Fibroblast of villous mesenchyme (primary cell): Measurements from ENCODE around the gene ABCC1. TPM values are rescaled to one million over a fixed set of nuclear protein-coding genes. Genes with fewer than 3 reads are reported as not detected.
A peak's percentile ranks its signal among the peaks of the same experiment; 100 is the strongest.

Experiments
- DNase-seq: peaks from one replicate; pipeline ENCODE4 v3.0.0-alpha.2; 2010; ENCODE audit warnings: low read depth
- H3K4me3 ChIP-seq: 2 replicates; pipeline ENCODE4 v1.5.1; 2011; ENCODE audit warnings: low read depth, mild to moderate bottlenecking, low read length
- total RNA-seq: library from RNA; depleted of rRNA; stranded (reverse); fragments of >200 nt; gene quantifications from 2 replicates; pipeline ENCODE4 v1.2.3, GENCODE V29; 2012
- TF ChIP-seq, protein P1 (sequence below): IDR thresholded peaks from 2 replicates; pipeline ENCODE4 v1.5.1; 2012; ENCODE audit warnings: low read depth, mild to moderate bottlenecking, low read length; ENCODE audit not compliant: insufficient read depth

ABCC1 gene
- total RNA-seq, 1 donor, result 34.1 TPM

DNA sequence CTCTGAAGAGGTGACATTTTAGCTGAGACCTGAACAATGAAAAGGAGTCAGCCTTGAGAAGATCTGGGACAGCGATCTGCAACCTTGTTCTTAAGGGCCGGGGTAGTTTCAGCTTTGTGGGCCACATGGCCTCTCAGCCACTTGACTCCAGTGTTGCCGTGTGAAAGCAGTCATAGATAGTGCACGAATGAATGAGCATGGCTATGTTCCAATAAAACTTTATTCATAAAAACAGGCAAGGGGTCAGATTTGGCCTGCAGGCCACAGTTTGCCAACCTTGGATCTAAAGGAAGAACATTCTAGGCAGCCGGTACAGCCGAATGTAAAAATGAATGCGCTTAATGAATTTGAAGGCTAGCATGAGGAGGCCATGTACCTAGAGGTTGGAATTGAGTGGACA lies 190.4 kb downstream of the ABCC1 start:
- TF ChIP-seq, protein P1, sequence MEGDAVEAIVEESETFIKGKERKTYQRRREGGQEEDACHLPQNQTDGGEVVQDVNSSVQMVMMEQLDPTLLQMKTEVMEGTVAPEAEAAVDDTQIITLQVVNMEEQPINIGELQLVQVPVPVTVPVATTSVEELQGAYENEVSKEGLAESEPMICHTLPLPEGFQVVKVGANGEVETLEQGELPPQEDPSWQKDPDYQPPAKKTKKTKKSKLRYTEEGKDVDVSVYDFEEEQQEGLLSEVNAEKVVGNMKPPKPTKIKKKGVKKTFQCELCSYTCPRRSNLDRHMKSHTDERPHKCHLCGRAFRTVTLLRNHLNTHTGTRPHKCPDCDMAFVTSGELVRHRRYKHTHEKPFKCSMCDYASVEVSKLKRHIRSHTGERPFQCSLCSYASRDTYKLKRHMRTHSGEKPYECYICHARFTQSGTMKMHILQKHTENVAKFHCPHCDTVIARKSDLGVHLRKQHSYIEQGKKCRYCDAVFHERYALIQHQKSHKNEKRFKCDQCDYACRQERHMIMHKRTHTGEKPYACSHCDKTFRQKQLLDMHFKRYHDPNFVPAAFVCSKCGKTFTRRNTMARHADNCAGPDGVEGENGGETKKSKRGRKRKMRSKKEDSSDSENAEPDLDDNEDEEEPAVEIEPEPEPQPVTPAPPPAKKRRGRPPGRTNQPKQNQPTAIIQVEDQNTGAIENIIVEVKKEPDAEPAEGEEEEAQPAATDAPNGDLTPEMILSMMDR, result no peak
- no peak overlapping the region for H3K4me3 ChIP-seq
- DNase-seq, result no peak

DNA sequence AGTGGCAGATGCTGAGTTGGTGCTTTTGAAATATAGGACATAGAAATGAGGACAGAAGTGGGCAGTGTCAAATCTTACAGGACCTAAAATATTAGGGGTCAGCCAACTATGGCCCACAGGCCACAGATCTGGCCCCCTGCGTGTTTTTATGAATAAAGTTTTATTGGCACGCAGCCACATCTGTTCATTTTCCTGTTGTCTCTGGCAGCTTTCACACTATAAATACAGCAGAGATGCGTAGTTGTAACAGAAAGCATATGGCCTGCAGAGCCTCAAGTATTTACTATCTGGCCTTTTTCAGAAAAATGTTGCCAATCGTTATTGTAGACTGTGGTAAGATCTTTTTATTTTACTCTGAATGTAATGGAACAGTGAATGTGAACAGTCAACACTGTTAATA lies 191.1 kb downstream of the ABCC1 start:
- no peak overlapping the region for H3K4me3 ChIP-seq
- TF ChIP-seq, protein P1, result no peak
- no peak for DNase-seq

DNA sequence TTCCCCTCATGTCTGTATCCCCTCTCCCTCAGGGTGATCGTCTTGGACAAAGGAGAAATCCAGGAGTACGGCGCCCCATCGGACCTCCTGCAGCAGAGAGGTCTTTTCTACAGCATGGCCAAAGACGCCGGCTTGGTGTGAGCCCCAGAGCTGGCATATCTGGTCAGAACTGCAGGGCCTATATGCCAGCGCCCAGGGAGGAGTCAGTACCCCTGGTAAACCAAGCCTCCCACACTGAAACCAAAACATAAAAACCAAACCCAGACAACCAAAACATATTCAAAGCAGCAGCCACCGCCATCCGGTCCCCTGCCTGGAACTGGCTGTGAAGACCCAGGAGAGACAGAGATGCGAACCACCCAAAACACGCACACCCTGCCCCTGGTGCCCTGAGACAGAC lies 191.7 kb downstream of the ABCC1 start:
- no peak overlapping the region for H3K4me3 ChIP-seq
- TF ChIP-seq, protein P1, result no peak
- DNase-seq, result no peak

DNA sequence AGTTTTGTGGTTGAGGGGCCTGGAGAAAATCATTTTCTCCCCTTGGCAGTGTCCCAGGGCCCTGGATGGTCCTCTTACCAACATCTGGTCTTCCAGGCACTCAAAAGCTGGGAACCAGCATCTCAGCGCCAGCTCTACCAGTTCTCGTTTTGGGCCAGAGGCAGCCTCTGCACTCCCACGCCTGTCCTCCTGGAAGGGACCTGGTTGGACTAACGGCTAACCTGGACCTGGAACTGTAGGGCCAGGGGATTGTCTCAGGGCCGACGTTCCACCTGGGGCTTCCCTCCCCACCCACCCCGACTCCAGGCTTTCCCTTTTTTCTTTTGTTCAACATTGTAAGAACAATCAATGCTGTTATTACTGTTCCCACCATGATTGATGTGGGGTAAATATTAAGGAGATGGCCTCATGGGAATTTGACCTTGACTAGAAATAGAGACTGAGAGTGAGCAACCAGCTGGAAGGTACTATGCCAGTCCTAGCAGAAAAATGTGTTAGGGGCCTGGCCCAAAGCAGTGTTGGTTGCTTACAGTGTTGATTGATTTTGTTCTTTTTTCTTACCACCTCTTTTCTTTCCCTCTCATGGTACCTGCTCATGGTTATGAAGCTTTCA lies 192.5 kb downstream of the ABCC1 start:
- TF ChIP-seq, protein P1, result no peak
- DNase-seq, result no peak
- H3K4me3 ChIP-seq, result no peak overlapping the region

DNA sequence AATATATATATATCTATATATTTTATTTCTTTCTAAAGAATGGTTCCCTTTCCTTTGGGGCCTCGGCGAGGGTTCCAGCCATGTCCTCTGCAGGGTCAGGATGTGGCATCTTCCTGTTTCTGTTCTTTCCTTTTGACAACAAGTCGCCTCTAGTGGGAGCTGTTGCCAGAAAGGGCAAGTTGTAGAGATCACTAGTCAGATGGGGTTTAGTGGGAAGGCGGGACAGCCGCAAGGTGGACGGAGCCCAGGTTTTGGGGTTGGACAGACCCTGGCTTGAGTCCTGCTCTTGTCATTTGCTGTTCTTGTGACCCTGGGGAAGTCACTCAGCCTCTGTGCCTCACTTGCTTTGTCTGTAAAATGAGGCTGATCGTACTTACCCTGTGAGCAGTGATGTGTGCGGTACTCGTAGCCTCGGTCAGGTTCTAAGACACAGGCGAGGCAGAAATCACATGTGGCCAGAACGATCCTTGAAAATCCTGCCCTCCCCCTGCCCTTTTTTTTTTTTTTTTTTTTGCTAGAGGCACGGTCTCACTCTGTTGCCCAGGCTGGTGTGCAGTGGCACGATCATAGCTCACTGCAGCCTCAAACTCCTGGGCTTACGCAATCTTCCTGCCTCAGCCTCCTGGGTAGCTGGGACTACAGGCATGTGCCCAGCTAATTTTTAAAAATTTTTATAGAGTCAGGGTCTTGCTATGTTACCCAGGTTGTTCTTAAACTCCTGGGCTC lies 193.8 kb downstream of the ABCC1 start:
- DNase-seq, result no peak
- H3K4me3 ChIP-seq, result no peak overlapping the region
- TF ChIP-seq, protein P1, result peak; percentile 37

DNA sequence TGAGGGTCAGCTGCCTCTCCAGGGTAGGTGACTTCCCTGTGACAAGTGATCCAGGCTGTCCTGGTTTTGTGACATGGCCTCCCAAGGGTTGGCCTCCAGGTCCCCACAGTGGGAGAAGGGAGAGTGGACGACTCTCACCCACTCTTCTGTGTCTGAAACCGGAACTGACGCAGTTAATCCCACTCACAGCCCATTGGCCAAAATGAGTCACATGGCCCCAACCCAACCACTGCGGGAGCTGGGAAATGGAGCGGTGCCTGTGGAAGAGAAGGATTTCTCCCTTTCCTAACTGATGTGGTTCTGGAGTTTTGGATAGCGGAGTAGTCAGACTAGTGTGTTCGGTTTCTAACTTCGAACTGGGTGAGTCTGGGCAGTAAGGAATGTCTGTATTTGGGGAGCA lies 194.5 kb downstream of the ABCC1 start:
- TF ChIP-seq, protein P1, result no peak
- no peak for DNase-seq
- no peak overlapping the region for H3K4me3 ChIP-seq
